Left renal pelvis (tissue), 4 donors: Measurements from ENCODE around the gene TNFRSF11A. TPM values are rescaled to one million over a fixed set of nuclear protein-coding genes. Genes with fewer than 3 reads are reported as not detected.

ENCODE experiments used
- DNase-seq, 4 donors: peaks; one replicate each; pipeline ENCODE4 v3.0.0-alpha.2; 2013; ENCODE audit warnings: low read depth in 4 of 4, low spot score in 3 of 4
- polyA plus RNA-seq, 4 donors: library from polyadenylated mRNA; unstranded; fragments of 120-200 nt; gene quantifications; one replicate each; pipeline ENCODE4 v1.2.1, GENCODE V29; 2013; ENCODE audit not compliant: insufficient read length in 4 of 4

TNFRSF11A gene
- polyA plus RNA-seq, 4 donors: 2.1 to 3.2 (median 2.6) TPM

- DNase-seq: no peak
Measured at GRCh38 chr18:62341473-62341872, 16.4 kb downstream of the TNFRSF11A start.

GRCh38 chr18:62342884-62343283, 17.8 kb downstream of the TNFRSF11A start:
- DNase-seq: no peak

GRCh38 chr18:62343316-62343715, 18.2 kb downstream of the TNFRSF11A start:
- DNase-seq: no peak

GRCh38 chr18:62345909-62346308, 20.8 kb downstream of the TNFRSF11A start:
- no peak for DNase-seq

GRCh38 chr18:62346333-62347088, 21.4 kb downstream of the TNFRSF11A start:
- DNase-seq: no peak

- no peak for DNase-seq
Measured at GRCh38 chr18:62347089-62347506, 22.0 kb downstream of the TNFRSF11A start.

- no peak for DNase-seq
Measured at GRCh38 chr18:62348474-62348873, 23.4 kb downstream of the TNFRSF11A start.

- no peak for DNase-seq
Measured at GRCh38 chr18:62353170-62353569, 28.1 kb downstream of the TNFRSF11A start.

GRCh38 chr18:62354151-62354550, 29.0 kb downstream of the TNFRSF11A start:
- DNase-seq: no peak

GRCh38 chr18:62357079-62357719, 32.1 kb downstream of the TNFRSF11A start:
- no peak for DNase-seq

GRCh38 chr18:62360805-62361204, 35.7 kb downstream of the TNFRSF11A start:
- no peak for DNase-seq

- no peak for DNase-seq
Measured at GRCh38 chr18:62361288-62361687, 36.2 kb downstream of the TNFRSF11A start.

- DNase-seq: no peak
Measured at GRCh38 chr18:62364558-62364957, 39.4 kb downstream of the TNFRSF11A start.

- DNase-seq: no peak
Measured at GRCh38 chr18:62365420-62365819, 40.3 kb downstream of the TNFRSF11A start.

- DNase-seq: no peak
Measured at GRCh38 chr18:62366992-62367391, 41.9 kb downstream of the TNFRSF11A start.

- DNase-seq: no peak
Measured at GRCh38 chr18:62368100-62368499, 43.0 kb downstream of the TNFRSF11A start.

GRCh38 chr18:62369129-62369644, 44.1 kb downstream of the TNFRSF11A start:
- no peak for DNase-seq

GRCh38 chr18:62370366-62370765, 45.3 kb downstream of the TNFRSF11A start:
- DNase-seq: no peak

GRCh38 chr18:62371436-62371835, 46.3 kb downstream of the TNFRSF11A start:
- no peak for DNase-seq

- no peak for DNase-seq
Measured at GRCh38 chr18:62372156-62372555, 47.0 kb downstream of the TNFRSF11A start.

GRCh38 chr18:62372882-62373281, 47.8 kb downstream of the TNFRSF11A start:
- no peak for DNase-seq

GRCh38 chr18:62374410-62374965, 49.4 kb downstream of the TNFRSF11A start:
- DNase-seq: no peak
